Activated B cell treated with CpG ODN at 0.5 μM for 24 hours (primary cell): Measurements from ENCODE around the gene LSM3. TPM values are rescaled to one million over a fixed set of nuclear protein-coding genes. Genes with fewer than 3 reads are reported as not detected.

Experiments used
- ATAC-seq: fragments of 200-7000 bp; cut with Tn5 transposase; one replicate; pipeline ENCODE4 v1.10.0; 2021; ENCODE audit warnings: low read depth, mild to moderate bottlenecking, moderate library complexity
- CTCF ChIA-PET: fragments of 350-600 bp; sonication (Branson Sonifier 250); formaldehyde crosslinking; loops from one replicate; lab custom pipeline; 2021; ENCODE audit warnings: antibody characterized with exemption; lab: Charles Lee
- POLR2A ChIA-PET: fragments of 350-600 bp; sonication (Branson Sonifier 250); formaldehyde crosslinking; loops from one replicate; lab custom pipeline; 2021; ENCODE audit warnings: antibody characterized with exemption; lab: Charles Lee
- DNase-seq: peaks from one replicate; pipeline ENCODE4 v3.0.0; 2022
- H3K27ac Mint-ChIP-seq: one replicate; pipeline ENCODE4 v1.8.0; 2020; ENCODE audit warnings: mixed read lengths
- H3K27me3 Mint-ChIP-seq: one replicate; pipeline ENCODE4 v1.8.0; 2021; ENCODE audit warnings: mixed read lengths
- H3K36me3 Mint-ChIP-seq: one replicate; pipeline ENCODE4 v1.8.0; 2021; ENCODE audit warnings: low read depth, mixed read lengths
- H3K4me1 Mint-ChIP-seq: one replicate; pipeline ENCODE4 v1.8.0; 2021; ENCODE audit warnings: mixed read lengths
- H3K4me3 Mint-ChIP-seq: one replicate; pipeline ENCODE4 v1.8.0; 2020; ENCODE audit warnings: mild to moderate bottlenecking, mixed read lengths
- H3K9me3 Mint-ChIP-seq: one replicate; pipeline ENCODE4 v1.8.0; 2020; ENCODE audit warnings: mixed read lengths
- CTCF ChIP-seq: fragments of 200-600 bp; IDR thresholded peaks from one replicate; pipeline ENCODE4 v1.8.0; 2022; ENCODE audit warnings: antibody characterized with exemption, mild to moderate bottlenecking
- intact Hi-C: fragments of 100-400 bp; cut with micrococcal nuclease; formaldehyde crosslinking; loops from one replicate; pipeline ENCODE4 v1.15.1; 2024
- total RNA-seq: library from RNA; stranded (reverse); gene quantifications from 2 replicates; pipeline ENCODE4 v1.2.3, GENCODE V29; 2022

LSM3 gene
- total RNA-seq, 1 donor from 2014 or later: 12.9 TPM

GRCh38 chr3:14139771-14140170 is 38.8 kb upstream of the LSM3 start:
- Mint-ChIP-seq H3K4me3 (no peak overlapping the region), H3K9me3 (no peaks in the 10 kb centered on the region), H3K36me3 (peaks cover 68% of the 10 kb centered on the region), H3K27ac (no peak overlapping the region), H3K4me1 (peaks cover 13% of the 10 kb centered on the region), H3K27me3 (no peaks in the 10 kb centered on the region)
- no peak for TF ChIP-seq CTCF
- ATAC-seq: no peak
- intact Hi-C loops: no loop called here
- DNase-seq: no peak
- CTCF ChIA-PET: no interaction called here
- POLR2A ChIA-PET: interaction anchor here (0.9 kb wide), 1 partner anchor 15 kb away, joined by 3 read pairs; the partner anchor contains the start of genes CHCHD4 and TMEM43

GRCh38 chr3:14140668-14141067 is 37.9 kb upstream of the LSM3 start:
- no peak overlapping the region for H3K27ac Mint-ChIP-seq
- H3K36me3 Mint-ChIP-seq: peaks cover 66% of the 10 kb centered on the region
- no peak overlapping the region for H3K4me3 Mint-ChIP-seq
- intact Hi-C loops: no loop called here
- DNase-seq: no peak
- peaks cover 20% of the 10 kb centered on the region for H3K4me1 Mint-ChIP-seq
- CTCF ChIA-PET: no interaction called here
- H3K9me3 Mint-ChIP-seq: no peaks in the 10 kb centered on the region
- no peaks in the 10 kb centered on the region for H3K27me3 Mint-ChIP-seq
- POLR2A ChIA-PET: no interaction called here
- ATAC-seq: no peak
- TF ChIP-seq CTCF: no peak

DNA sequence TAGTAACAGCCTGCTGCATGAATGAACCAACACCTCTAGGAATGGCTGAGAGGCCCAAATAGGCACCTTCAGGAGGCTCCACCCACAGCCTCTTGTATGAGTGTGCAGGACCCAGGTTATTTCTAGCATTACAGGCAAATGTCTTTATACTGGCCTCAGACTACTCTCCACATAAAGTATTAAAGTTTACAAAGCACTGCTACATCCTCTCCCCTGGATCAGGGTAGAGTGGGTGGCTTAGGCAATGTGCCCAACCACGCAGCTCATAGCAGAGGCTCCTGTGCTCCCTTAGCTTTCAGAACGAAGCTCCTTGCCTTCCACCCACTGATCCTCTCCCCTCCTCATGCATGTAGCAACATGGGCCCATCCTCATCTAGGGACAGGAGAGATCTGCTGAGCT is 37.5 kb upstream of the LSM3 start:
- intact Hi-C loops: no loop called here
- no peak for DNase-seq
- POLR2A ChIA-PET: no interaction called here
- H3K9me3 Mint-ChIP-seq: no peaks in the 10 kb centered on the region
- no peaks in the 10 kb centered on the region for H3K27me3 Mint-ChIP-seq
- no peak overlapping the region for H3K4me3 Mint-ChIP-seq
- ATAC-seq: no peak
- peaks cover 20% of the 10 kb centered on the region for H3K4me1 Mint-ChIP-seq
- H3K36me3 Mint-ChIP-seq: peaks cover 66% of the 10 kb centered on the region
- H3K27ac Mint-ChIP-seq: peak overlapping the region; percentile 46
- no peak for TF ChIP-seq CTCF
- CTCF ChIA-PET: no interaction called here

- ChIA-PET CTCF (no interaction called here), POLR2A (no interaction called here)
- no peak overlapping the region for H3K4me3 Mint-ChIP-seq
- no peaks in the 10 kb centered on the region for H3K27me3 Mint-ChIP-seq
- peaks cover 69% of the 10 kb centered on the region for H3K36me3 Mint-ChIP-seq
- H3K9me3 Mint-ChIP-seq: no peaks in the 10 kb centered on the region
- no peak for DNase-seq
- intact Hi-C loops: no loop called here
- no peak overlapping the region for H3K27ac Mint-ChIP-seq
- TF ChIP-seq CTCF: no peak
- peaks cover 20% of the 10 kb centered on the region for H3K4me1 Mint-ChIP-seq
- ATAC-seq: no peak
Measured at GRCh38 chr3:14141602-14142341, 36.8 kb upstream of the LSM3 start.

DNA sequence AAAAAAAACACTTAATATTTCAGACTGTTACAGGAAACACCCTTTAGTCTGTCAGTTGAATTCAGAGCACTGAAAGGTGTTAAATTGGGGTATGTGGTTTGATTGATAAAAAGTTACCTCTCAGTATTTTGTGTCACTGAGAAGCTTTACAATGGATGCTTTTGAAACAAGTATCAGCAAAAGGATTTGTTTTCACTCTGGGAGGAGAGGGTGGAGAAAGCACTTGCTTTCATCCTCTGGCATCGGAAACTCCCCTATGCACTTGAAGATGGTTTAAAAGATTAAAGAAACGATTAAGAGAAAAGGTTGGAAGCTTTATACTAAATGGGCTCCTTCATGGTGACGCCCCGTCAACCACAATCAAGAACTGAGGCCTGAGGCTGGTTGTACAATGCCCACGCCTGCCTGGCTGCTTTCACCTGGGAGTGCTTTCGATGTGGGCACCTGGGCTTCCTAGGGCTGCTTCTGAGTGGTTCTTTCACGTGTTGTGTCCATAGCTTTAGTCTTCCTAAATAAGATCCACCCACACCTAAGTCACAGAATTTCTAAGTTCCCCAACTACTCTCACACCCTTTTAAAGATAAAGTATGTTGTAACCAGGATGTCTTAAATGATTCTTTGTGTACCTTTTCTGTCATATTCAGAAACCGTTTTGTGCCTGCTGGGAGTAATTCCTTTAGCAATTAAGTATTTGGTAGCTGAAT is 35.9 kb upstream of the LSM3 start:
- Mint-ChIP-seq H3K27ac (peak overlapping the region; percentile 61), H3K36me3 (peaks cover 77% of the 10 kb centered on the region), H3K4me3 (no peak overlapping the region), H3K9me3 (no peaks in the 10 kb centered on the region), H3K27me3 (no peaks in the 10 kb centered on the region), H3K4me1 (peaks cover 20% of the 10 kb centered on the region)
- intact Hi-C loops: no loop called here
- ATAC-seq (no peak), DNase-seq (no peak)
- CTCF ChIA-PET: no interaction called here
- no peak for TF ChIP-seq CTCF
- POLR2A ChIA-PET: interaction anchor here (0.5 kb wide), 1 partner anchor 13 kb away, joined by 8 read pairs; no protein-coding TSS in a partner anchor
